Fibroblast of lung (primary cell): ENCODE results near the gene ILF2. TPM values are rescaled to one million over a fixed set of nuclear protein-coding genes. Genes with fewer than 3 reads are reported as not detected.
A peak's percentile ranks its signal among the peaks of the same experiment; 100 is the strongest.

Source experiments
- DNase-seq, 2 donors: peaks; one replicate each; pipeline versions ENCODE4 v3.0.0 to v3.0.0-alpha.2; 2010; ENCODE audit warnings: low read depth in 2 of 2
- H2AFZ ChIP-seq: 2 replicates; pipeline ENCODE4 v1.5.1; 2012; ENCODE audit warnings: low read length, control low read depth, inconsistent platforms
- H3K27ac ChIP-seq: 2 replicates; pipeline ENCODE4 v1.5.1; 2011; ENCODE audit warnings: low read length, control low read depth; ENCODE audit not compliant: insufficient read depth
- H3K27me3 ChIP-seq: 2 replicates; pipeline ENCODE4 v1.5.1; 2011; ENCODE audit warnings: mild to moderate bottlenecking, low read length; ENCODE audit not compliant: control insufficient read depth, insufficient read depth
- H3K36me3 ChIP-seq: 2 replicates; pipeline ENCODE4 v1.5.1; 2011; ENCODE audit warnings: low read length; ENCODE audit not compliant: control insufficient read depth, insufficient read depth
- H3K4me1 ChIP-seq: 2 replicates; pipeline ENCODE4 v1.5.1; 2011; ENCODE audit warnings: low read length; ENCODE audit not compliant: control insufficient read depth, insufficient read depth; ENCODE audit errors: extremely low read depth
- H3K4me2 ChIP-seq: 2 replicates; pipeline ENCODE4 v1.5.1; 2011; ENCODE audit warnings: low read length, control low read depth; ENCODE audit not compliant: insufficient read depth; ENCODE audit errors: extremely low read depth
- H3K4me3 ChIP-seq, 4 experiments: fragments of 200-600 bp in 1 of 4; sonication (generic) in 1 of 4; replicated peaks in 1 of 4; 2 replicates each; pipeline ENCODE4 v1.5.1; 2011 to 2016; ENCODE audit warnings: low read length in 4 of 4, low read depth in 3 of 4, mild to moderate bottlenecking in 3 of 4, control low read depth in 2 of 4, inconsistent platforms in 1 of 4, mixed read lengths in 1 of 4; ENCODE audit not compliant: insufficient read depth in 1 of 4; ENCODE audit errors: control extremely low read depth in 1 of 4
- H3K79me2 ChIP-seq: 2 replicates; pipeline ENCODE4 v1.5.1; 2012; ENCODE audit warnings: mild to moderate bottlenecking, low read length, inconsistent platforms; ENCODE audit not compliant: control insufficient read depth, insufficient read depth
- H3K9ac ChIP-seq: 2 replicates; pipeline ENCODE4 v1.5.1; 2011; ENCODE audit warnings: mild to moderate bottlenecking, low read length, control low read depth; ENCODE audit not compliant: insufficient read depth
- H3K9me3 ChIP-seq: 2 replicates; pipeline ENCODE4 v1.5.1; 2012; ENCODE audit warnings: low read depth, low read length; ENCODE audit not compliant: control insufficient read depth, insufficient read depth
- H4K20me1 ChIP-seq: 2 replicates; pipeline ENCODE4 v1.5.1; 2011; ENCODE audit warnings: low read length; ENCODE audit not compliant: control insufficient read depth, insufficient read depth; ENCODE audit errors: extremely low read depth
- EZH2 ChIP-seq: IDR thresholded peaks from 2 replicates; pipeline ENCODE4 v1.5.1; 2012; ENCODE audit warnings: low read length, control low read depth, mild to moderate bottlenecking; ENCODE audit errors: missing control alignments
- polyA plus RNA-seq, 2 donors: library from polyadenylated mRNA; depleted of rRNA in 1 of 2; stranded (reverse) in 1 of 2; unstranded in 1 of 2; fragments of >200 nt; gene quantifications; 2 replicates each; pipeline ENCODE4 v1.2.1, GENCODE V29; 2011 to 2012; ENCODE audit warnings: missing spikeins in 1 of 2
- total RNA-seq: library from RNA; depleted of rRNA; stranded (reverse); fragments of >200 nt; gene quantifications from 2 replicates; pipeline ENCODE4 v1.2.1, GENCODE V29; 2014
- TF ChIP-seq, protein P1 (sequence below), 2 donors: IDR thresholded peaks in 1 of 2; conservative IDR thresholded peaks in 1 of 2; 1 replicate in 1 of 2; 2 replicates in 1 of 2; pipeline ENCODE4 v1.5.1; 2011 to 2012; ENCODE audit warnings: low read length in 2 of 2, control low read depth in 1 of 2, inconsistent platforms in 1 of 2, low read depth in 1 of 2, mild to moderate bottlenecking in 1 of 2

Gene ILF2
- total and polyA plus RNA-seq, 2 donors (not counting 1 experiment from before 2014, with no cell fraction given) = 135 to 235 TPM

GRCh38 chr1:153614906-153615305, 55.9 kb downstream of the ILF2 start:
- H3K9ac ChIP-seq = no peak overlapping the region
- TF ChIP-seq, protein P1, sequence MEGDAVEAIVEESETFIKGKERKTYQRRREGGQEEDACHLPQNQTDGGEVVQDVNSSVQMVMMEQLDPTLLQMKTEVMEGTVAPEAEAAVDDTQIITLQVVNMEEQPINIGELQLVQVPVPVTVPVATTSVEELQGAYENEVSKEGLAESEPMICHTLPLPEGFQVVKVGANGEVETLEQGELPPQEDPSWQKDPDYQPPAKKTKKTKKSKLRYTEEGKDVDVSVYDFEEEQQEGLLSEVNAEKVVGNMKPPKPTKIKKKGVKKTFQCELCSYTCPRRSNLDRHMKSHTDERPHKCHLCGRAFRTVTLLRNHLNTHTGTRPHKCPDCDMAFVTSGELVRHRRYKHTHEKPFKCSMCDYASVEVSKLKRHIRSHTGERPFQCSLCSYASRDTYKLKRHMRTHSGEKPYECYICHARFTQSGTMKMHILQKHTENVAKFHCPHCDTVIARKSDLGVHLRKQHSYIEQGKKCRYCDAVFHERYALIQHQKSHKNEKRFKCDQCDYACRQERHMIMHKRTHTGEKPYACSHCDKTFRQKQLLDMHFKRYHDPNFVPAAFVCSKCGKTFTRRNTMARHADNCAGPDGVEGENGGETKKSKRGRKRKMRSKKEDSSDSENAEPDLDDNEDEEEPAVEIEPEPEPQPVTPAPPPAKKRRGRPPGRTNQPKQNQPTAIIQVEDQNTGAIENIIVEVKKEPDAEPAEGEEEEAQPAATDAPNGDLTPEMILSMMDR (conservative IDR thresholded peaks at IDR 0.05 in 1 of 2, IDR thresholded peaks at IDR 0.05 in 1 of 2; ENCODE audit: low read depth in 1 of 2, low read length in 2 of 2) = no peak
- no peak for TF ChIP-seq EZH2

DNA sequence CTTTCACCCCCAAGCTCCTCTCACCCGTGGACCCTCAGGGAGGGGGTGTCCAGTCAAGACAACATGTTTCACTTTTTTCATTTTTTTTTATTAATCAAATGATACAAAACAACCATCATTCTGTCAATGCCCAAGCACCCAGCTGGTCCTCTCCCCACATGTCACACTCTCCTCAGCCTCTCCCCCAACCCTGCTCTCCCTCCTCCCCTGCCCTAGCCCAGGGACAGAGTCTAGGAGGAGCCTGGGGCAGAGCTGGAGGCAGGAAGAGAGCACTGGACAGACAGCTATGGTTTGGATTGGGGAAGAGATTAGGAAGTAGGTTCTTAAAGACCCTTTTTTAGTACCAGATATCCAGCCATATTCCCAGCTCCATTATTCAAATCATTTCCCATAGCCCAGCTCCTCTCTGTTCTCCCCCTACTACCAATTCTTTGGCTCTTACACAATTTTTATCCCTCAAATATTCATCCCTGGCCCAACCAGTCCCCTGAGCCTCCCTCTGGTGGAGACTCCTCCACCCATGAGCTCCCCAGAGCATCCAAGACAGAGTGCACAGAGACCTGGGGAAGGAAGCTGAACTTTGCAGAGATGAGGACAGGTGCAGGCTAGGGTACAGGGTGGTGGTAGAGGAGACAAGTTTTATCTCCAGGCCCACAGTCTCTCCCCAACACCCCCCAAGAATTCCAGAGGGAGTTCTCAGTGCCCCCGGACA, 56.4 kb downstream of the ILF2 start:
- Histone ChIP-seq H2AFZ (no peak overlapping the region), H3K4me2 (no peak overlapping the region), H3K79me2 (peaks cover 39% of the 10 kb centered on the region), H3K4me3 (no peak overlapping the region), H3K27ac (no peak overlapping the region), H3K9me3 (no peaks in the 10 kb centered on the region), H3K9ac (no peak overlapping the region), H3K36me3 (peaks cover 3% of the 10 kb centered on the region), H3K27me3 (no peaks in the 10 kb centered on the region), H3K4me1 (peaks cover 18% of the 10 kb centered on the region), H4K20me1 (no peaks in the 10 kb centered on the region)
- DNase-seq = no peak
- TF ChIP-seq, protein P1 (conservative IDR thresholded peaks at IDR 0.05 in 1 of 2, IDR thresholded peaks at IDR 0.05 in 1 of 2; ENCODE audit: low read depth in 1 of 2, low read length in 2 of 2) = peak; percentile 14 to 17
- TF ChIP-seq EZH2 = no peak

More at GRCh38 chr1:153614906-153615305, 55.9 kb downstream of the ILF2 start:
- no peaks in the 10 kb centered on the region for H3K9me3 ChIP-seq
- no peak overlapping the region for H2AFZ ChIP-seq
- H3K4me3 ChIP-seq = no peak overlapping the region
- peaks cover 34% of the 10 kb centered on the region for H3K79me2 ChIP-seq
- no peaks in the 10 kb centered on the region for H4K20me1 ChIP-seq
- DNase-seq = no peak
- no peak overlapping the region for H3K4me2 ChIP-seq
- H3K4me1 ChIP-seq = peaks cover 15% of the 10 kb centered on the region
- H3K27ac ChIP-seq = no peak overlapping the region
- H3K36me3 ChIP-seq = peaks cover 3% of the 10 kb centered on the region
- no peaks in the 10 kb centered on the region for H3K27me3 ChIP-seq

- Histone ChIP-seq H3K27ac (no peak overlapping the region), H3K79me2 (peaks cover 49% of the 10 kb centered on the region)
- DNase-seq = no peak
Observed at GRCh38 chr1:153613406-153613805, 57.4 kb downstream of the ILF2 start.

More at GRCh38 chr1:153613406-153613805, 57.4 kb downstream of the ILF2 start:
- no peak overlapping the region for H2AFZ ChIP-seq
- peak overlapping the region; percentile 4 for H3K9ac ChIP-seq
- no peaks in the 10 kb centered on the region for H3K27me3 ChIP-seq
- H3K4me1 ChIP-seq = peaks cover 21% of the 10 kb centered on the region
- no peak for TF ChIP-seq EZH2
- TF ChIP-seq, protein P1 (conservative IDR thresholded peaks at IDR 0.05 in 1 of 2, IDR thresholded peaks at IDR 0.05 in 1 of 2; ENCODE audit: low read depth in 1 of 2, low read length in 2 of 2) = no peak
- peak overlapping the region in 3 of 4 experiments; percentile 87 to 92 (median 88) for H3K4me3 ChIP-seq
- H3K4me2 ChIP-seq = peak overlapping the region; percentile 60
- H4K20me1 ChIP-seq = no peaks in the 10 kb centered on the region
- H3K36me3 ChIP-seq = peaks cover under 1% of the 10 kb centered on the region
- no peaks in the 10 kb centered on the region for H3K9me3 ChIP-seq
